ENCODE results near the gene ACSS1. TPM values are rescaled to one million over a fixed set of nuclear protein-coding genes. Genes with fewer than 3 reads are reported as not detected.
A peak's percentile ranks its signal among the peaks of the same experiment; 100 is the strongest.

ACSS1 gene
- total RNA-seq, 1 experiment from 2014 or later, result 3.6 TPM

DNA sequence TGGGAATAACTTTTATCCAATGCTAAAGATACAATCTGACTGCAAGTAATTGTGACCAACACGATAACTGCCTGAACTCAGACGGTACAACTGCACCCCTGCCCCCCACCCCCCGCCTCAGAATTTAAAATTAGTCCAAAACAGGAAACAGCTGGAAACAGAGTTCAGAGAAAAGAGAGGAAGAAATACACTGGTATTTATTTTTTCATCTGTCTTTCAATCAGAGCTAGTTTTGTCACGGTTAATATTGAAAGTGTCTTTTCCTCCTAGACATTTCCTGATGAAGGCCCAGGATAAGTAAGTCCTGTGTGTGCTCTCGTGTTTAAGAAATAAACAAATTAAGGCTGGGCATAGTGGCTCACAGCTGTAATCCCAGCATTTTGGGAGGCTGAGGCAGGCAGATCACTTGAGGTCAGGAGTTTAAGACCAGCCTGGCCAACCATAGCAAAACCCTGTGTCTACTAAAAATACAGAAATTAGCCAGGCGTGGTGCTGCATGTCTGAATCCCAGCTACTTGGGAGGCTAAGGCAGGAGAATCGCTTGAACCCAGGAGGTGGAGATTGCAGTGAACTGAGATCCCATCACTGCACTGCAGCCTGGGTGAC lies 21.5 kb downstream of the ACSS1 start:
- Mint-ChIP-seq H3K4me1 (ENCODE audit: low read depth, unreplicated experiment) (peaks cover 12% of the 10 kb centered on the region), H3K27me3 (ENCODE audit: unreplicated experiment) (no peaks in the 10 kb centered on the region), H3K27ac (ENCODE audit: unreplicated experiment) (no peak overlapping the region), H3K4me3 (ENCODE audit: low read depth, unreplicated experiment) (no peak overlapping the region), H3K36me3 (ENCODE audit: insufficient read depth, unreplicated experiment) (no peaks in the 10 kb centered on the region), H3K9me3 (ENCODE audit: low read depth, unreplicated experiment) (no peaks in the 10 kb centered on the region)
- intact Hi-C loops (cut with micrococcal nuclease; ENCODE audit: unreplicated experiment), result no loop called here
- DNase-seq, result no peak
- TF ChIP-seq, protein P1, sequence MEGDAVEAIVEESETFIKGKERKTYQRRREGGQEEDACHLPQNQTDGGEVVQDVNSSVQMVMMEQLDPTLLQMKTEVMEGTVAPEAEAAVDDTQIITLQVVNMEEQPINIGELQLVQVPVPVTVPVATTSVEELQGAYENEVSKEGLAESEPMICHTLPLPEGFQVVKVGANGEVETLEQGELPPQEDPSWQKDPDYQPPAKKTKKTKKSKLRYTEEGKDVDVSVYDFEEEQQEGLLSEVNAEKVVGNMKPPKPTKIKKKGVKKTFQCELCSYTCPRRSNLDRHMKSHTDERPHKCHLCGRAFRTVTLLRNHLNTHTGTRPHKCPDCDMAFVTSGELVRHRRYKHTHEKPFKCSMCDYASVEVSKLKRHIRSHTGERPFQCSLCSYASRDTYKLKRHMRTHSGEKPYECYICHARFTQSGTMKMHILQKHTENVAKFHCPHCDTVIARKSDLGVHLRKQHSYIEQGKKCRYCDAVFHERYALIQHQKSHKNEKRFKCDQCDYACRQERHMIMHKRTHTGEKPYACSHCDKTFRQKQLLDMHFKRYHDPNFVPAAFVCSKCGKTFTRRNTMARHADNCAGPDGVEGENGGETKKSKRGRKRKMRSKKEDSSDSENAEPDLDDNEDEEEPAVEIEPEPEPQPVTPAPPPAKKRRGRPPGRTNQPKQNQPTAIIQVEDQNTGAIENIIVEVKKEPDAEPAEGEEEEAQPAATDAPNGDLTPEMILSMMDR (IDR thresholded peaks at IDR 0.05; ENCODE audit: unreplicated experiment), result no peak
- no TSS peak for BruUV-seq (replicated peaks)
- CTCF ChIA-PET, result interaction anchor here (0.7 kb wide), 1 partner anchor 355 kb away, joined by 3 read pairs; no protein-coding TSS in a partner anchor

DNA sequence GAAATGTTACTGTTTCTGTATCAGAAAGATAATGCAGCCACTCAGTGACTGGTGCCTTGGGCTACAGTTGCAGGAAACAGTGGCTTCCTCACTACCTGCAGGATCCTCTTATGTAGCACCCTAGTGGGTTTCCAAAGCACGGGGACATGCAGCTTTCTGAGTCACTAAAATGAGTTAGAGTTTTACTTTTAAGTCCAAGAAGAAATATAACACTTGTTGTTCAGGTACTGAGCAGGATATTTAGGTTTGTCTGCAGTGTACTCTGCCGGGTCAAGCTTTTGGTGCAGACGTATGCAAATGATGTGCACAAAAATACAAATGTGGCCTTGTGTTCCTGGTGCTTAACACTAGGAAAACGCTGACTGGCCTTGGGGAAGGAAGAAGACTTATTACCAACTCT lies 22.0 kb downstream of the ACSS1 start:
- BruUV-seq (replicated peaks), result no TSS peak
- Mint-ChIP-seq H3K4me3 (ENCODE audit: low read depth, unreplicated experiment) (no peak overlapping the region), H3K27ac (ENCODE audit: unreplicated experiment) (no peak overlapping the region), H3K9me3 (ENCODE audit: low read depth, unreplicated experiment) (no peaks in the 10 kb centered on the region), H3K27me3 (ENCODE audit: unreplicated experiment) (no peaks in the 10 kb centered on the region), H3K4me1 (ENCODE audit: low read depth, unreplicated experiment) (peaks cover 12% of the 10 kb centered on the region), H3K36me3 (ENCODE audit: insufficient read depth, unreplicated experiment) (no peaks in the 10 kb centered on the region)
- CTCF ChIA-PET, result no interaction called here
- no peak for DNase-seq
- TF ChIP-seq, protein P1 (IDR thresholded peaks at IDR 0.05; ENCODE audit: unreplicated experiment), result no peak
- intact Hi-C loops (cut with micrococcal nuclease; ENCODE audit: unreplicated experiment), result no loop called here

DNA sequence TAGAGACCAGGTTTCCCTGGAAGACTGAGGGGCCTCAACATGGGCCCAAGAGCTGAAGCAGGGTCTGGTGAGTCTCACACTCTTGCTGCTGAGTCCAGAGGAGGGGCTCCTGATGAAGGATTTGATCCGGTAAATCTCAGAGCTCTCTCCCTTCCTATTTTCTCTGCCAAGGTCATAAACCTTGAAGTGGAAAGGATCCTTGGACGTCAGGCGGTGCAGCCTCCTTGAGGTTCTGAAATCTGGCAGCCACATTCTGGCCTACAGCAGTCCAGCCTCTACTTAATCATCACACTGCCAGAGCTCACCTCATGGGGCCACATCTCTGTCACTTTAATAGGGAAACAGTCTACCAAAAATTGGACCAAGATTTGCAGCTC lies 24.0 kb downstream of the ACSS1 start:
- H3K9me3 Mint-ChIP-seq (ENCODE audit: low read depth, unreplicated experiment), result no peaks in the 10 kb centered on the region
- H3K4me3 Mint-ChIP-seq (ENCODE audit: low read depth, unreplicated experiment), result no peak overlapping the region
- no TSS peak for BruUV-seq (replicated peaks)
- peak overlapping the region; percentile 69 for H3K27ac Mint-ChIP-seq (ENCODE audit: unreplicated experiment)
- H3K36me3 Mint-ChIP-seq (ENCODE audit: insufficient read depth, unreplicated experiment), result no peaks in the 10 kb centered on the region
- CTCF ChIA-PET, result interaction anchor here (1.4 kb wide), 1 partner anchor 15 kb away, joined by 4 read pairs; no protein-coding TSS in a partner anchor
- intact Hi-C loops (cut with micrococcal nuclease; ENCODE audit: unreplicated experiment), result no loop called here
- TF ChIP-seq, protein P1 (IDR thresholded peaks at IDR 0.05; ENCODE audit: unreplicated experiment), result no peak
- DNase-seq, result no peak
- H3K4me1 Mint-ChIP-seq (ENCODE audit: low read depth, unreplicated experiment), result peaks cover 12% of the 10 kb centered on the region
- no peaks in the 10 kb centered on the region for H3K27me3 Mint-ChIP-seq (ENCODE audit: unreplicated experiment)

DNA sequence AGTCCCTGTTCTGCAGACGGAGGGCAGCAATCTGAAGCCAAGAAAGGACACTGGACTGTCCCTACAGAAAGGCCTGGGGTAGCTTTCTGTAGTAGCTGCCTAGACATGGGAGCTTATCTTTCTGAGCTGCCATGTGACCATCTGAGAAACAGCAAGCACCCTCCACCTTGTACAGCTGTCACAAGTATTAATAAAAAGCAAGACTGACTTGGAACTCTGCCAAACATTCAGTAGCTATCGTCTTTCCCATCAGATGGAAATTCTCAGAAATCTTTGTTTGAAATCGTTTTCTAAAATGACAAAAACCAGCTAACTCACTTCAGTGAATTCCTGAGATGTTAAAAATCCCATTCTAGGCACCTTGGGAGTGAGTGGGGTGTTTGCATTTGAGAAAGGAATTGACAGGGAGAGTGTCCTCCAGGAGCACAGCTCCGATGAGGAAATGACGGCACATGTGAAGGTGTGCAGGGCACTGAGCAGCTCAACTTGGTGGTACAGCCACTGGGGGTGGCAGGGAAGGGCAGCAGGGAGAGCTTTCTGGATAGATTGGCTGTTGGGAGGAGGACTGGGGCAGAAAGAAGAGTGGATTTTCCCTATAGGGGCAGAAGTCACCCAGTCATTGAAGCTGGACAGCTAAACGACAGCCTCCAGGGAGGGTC lies 24.5 kb downstream of the ACSS1 start:
- DNase-seq, result no peak
- intact Hi-C loops (cut with micrococcal nuclease; ENCODE audit: unreplicated experiment), result no loop called here
- no peak overlapping the region for H3K4me3 Mint-ChIP-seq (ENCODE audit: low read depth, unreplicated experiment)
- no TSS peak for BruUV-seq (replicated peaks)
- H3K36me3 Mint-ChIP-seq (ENCODE audit: insufficient read depth, unreplicated experiment), result no peaks in the 10 kb centered on the region
- H3K4me1 Mint-ChIP-seq (ENCODE audit: low read depth, unreplicated experiment), result peaks cover 12% of the 10 kb centered on the region
- TF ChIP-seq, protein P1 (IDR thresholded peaks at IDR 0.05; ENCODE audit: unreplicated experiment), result no peak
- H3K27me3 Mint-ChIP-seq (ENCODE audit: unreplicated experiment), result no peaks in the 10 kb centered on the region
- H3K27ac Mint-ChIP-seq (ENCODE audit: unreplicated experiment), result peak overlapping the region; percentile 69
- H3K9me3 Mint-ChIP-seq (ENCODE audit: low read depth, unreplicated experiment), result no peaks in the 10 kb centered on the region
- CTCF ChIA-PET, result interaction anchor here (1.4 kb wide), 1 partner anchor 14 kb away, joined by 4 read pairs; no protein-coding TSS in a partner anchor
